ENCODE data around the gene TENM4. TPM values are rescaled to one million over a fixed set of nuclear protein-coding genes. Genes with fewer than 3 reads are reported as not detected.

Gene TENM4
- total RNA-seq, 1 experiment from 2014 or later, result 0.39 TPM

GRCh38 chr11:79199729-79200354 is 241.0 kb downstream of the TENM4 start:
- no peak for ATAC-seq
- BruUV-seq (replicated peaks), result no TSS peak

DNA sequence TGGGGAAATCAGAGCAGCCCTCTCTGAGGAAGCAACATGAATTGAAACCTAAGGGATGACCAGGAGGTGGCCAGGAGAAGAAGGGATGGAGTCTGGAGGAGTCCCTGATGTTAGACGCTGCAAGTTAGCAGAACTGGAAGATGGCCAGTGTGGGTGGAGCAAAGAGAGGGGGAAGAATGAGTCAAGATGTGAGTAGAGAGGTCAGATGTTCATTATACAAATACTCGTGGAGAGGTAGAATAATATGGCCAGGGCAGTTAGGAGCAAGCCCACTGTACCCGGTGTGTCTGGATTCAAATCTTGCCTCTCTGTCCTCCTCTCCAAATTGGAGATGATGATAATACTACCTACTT is 242.0 kb downstream of the TENM4 start:
- H3K27ac ChIP-seq (ENCODE audit: low read length), result no peak overlapping the region
- no peak for ATAC-seq
- no peak for TF ChIP-seq SIN3A (IDR thresholded peaks at IDR 0.05; ENCODE audit: borderline replicate concordance, insufficient read depth, low read depth, low read length)
- TF ChIP-seq CTCF (IDR thresholded peaks at IDR 0.05), result no peak
- no peak for TF ChIP-seq TCF7L2 (IDR thresholded peaks at IDR 0.05; ENCODE audit: low read depth, low read length)
- no peak for TF ChIP-seq REST (IDR thresholded peaks at IDR 0.05; ENCODE audit: insufficient read depth in 1 of 2, low read depth in 2 of 2, low read length in 1 of 2)
- no peak for TF ChIP-seq POLR2AphosphoS5 (IDR thresholded peaks at IDR 0.05; ENCODE audit: low read depth, low read length)
- H3K4me3 ChIP-seq (ENCODE audit: low read depth in 2 of 2, low read length in 2 of 2), result no peak overlapping the region
- H3K27me3 ChIP-seq (ENCODE audit: control insufficient read depth, insufficient read depth, low read length), result 0 out of 2 replicates have a peak, but pooled peaks cover 2% of the 10 kb centered on the region
- no peaks in the 10 kb centered on the region for H3K4me1 ChIP-seq (ENCODE audit: control insufficient read depth, insufficient read depth, low read length)
- POLR2A ChIA-PET, result no interaction called here
- intact Hi-C loops (cut with micrococcal nuclease; ENCODE audit: unreplicated experiment), result no loop called here
- in situ Hi-C loops (cut with HindIII; ENCODE audit: low pct_unique_long_range_greater_than_20kb, low sequenced_read_pairs), result no loop called here
- CTCF ChIA-PET, result no interaction called here
- BruUV-seq (replicated peaks), result no TSS peak
- H3K9me3 ChIP-seq (ENCODE audit: control insufficient read depth, insufficient read depth, low read depth, low read length), result no peaks in the 10 kb centered on the region
- DNase-seq (ENCODE audit: low read depth, low spot score), result no peak
- H3K36me3 ChIP-seq (ENCODE audit: control insufficient read depth, insufficient read depth, low read length), result no peaks in the 10 kb centered on the region

More at GRCh38 chr11:79199729-79200354, 241.0 kb downstream of the TENM4 start:
- Histone ChIP-seq H3K36me3 (ENCODE audit: control insufficient read depth, insufficient read depth, low read length) (no peaks in the 10 kb centered on the region), H3K27ac (ENCODE audit: low read length) (no peak overlapping the region), H3K9me3 (ENCODE audit: control insufficient read depth, insufficient read depth, low read depth, low read length) (no peaks in the 10 kb centered on the region), H3K27me3 (ENCODE audit: control insufficient read depth, insufficient read depth, low read length) (0 out of 2 replicates have a peak, but pooled peaks cover 2% of the 10 kb centered on the region), H3K4me3 (ENCODE audit: low read depth in 2 of 2, low read length in 2 of 2) (no peak overlapping the region), H3K4me1 (ENCODE audit: control insufficient read depth, insufficient read depth, low read length) (no peaks in the 10 kb centered on the region)
- in situ Hi-C loops (cut with HindIII; ENCODE audit: low pct_unique_long_range_greater_than_20kb, low sequenced_read_pairs), result no loop called here
- DNase-seq (ENCODE audit: low read depth, low spot score), result no peak
- ChIA-PET CTCF (no interaction called here), POLR2A (no interaction called here)
- intact Hi-C loops (cut with micrococcal nuclease; ENCODE audit: unreplicated experiment), result no loop called here
- no peak for TF ChIP-seq SIN3A (IDR thresholded peaks at IDR 0.05; ENCODE audit: borderline replicate concordance, insufficient read depth, low read depth, low read length)
- TF ChIP-seq REST (IDR thresholded peaks at IDR 0.05; ENCODE audit: insufficient read depth in 1 of 2, low read depth in 2 of 2, low read length in 1 of 2), result no peak
- TF ChIP-seq CTCF (IDR thresholded peaks at IDR 0.05), result no peak
- TF ChIP-seq TCF7L2 (IDR thresholded peaks at IDR 0.05; ENCODE audit: low read depth, low read length), result no peak
- no peak for TF ChIP-seq POLR2AphosphoS5 (IDR thresholded peaks at IDR 0.05; ENCODE audit: low read depth, low read length)
